CMK (cell line): ENCODE results near the gene ATP12A.
A peak's percentile ranks its signal among the peaks of the same experiment; 100 is the strongest.

Experiments
- DNase-seq: peaks from one replicate; pipeline ENCODE4 v3.0.0-alpha.2; 2010; ENCODE audit warnings: low read depth

Gene ATP12A

GRCh38 chr13:24663089-24663395 is 17.2 kb upstream of the ATP12A start:
- no peak for DNase-seq

DNA sequence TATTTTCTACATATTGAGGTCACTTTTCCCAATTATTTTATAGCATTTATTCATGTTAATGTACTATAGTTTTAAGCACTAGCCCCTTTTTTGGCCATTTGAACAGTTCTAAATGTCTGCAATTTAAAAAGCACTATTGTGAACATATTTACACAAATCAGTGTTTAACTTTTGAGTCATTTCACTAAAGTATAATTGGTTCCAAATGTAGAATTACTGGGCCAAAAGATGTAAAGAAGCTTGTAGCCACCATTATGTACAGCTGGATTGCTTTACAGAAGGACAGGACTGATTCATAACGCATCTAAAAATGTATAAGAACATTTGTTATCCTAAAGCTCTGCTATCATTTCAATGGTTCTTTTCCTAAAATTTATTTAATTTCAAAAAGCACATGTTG is 16.6 kb upstream of the ATP12A start:
- no peak for DNase-seq

GRCh38 chr13:24664726-24665409 is 15.3 kb upstream of the ATP12A start:
- no peak for DNase-seq

DNA sequence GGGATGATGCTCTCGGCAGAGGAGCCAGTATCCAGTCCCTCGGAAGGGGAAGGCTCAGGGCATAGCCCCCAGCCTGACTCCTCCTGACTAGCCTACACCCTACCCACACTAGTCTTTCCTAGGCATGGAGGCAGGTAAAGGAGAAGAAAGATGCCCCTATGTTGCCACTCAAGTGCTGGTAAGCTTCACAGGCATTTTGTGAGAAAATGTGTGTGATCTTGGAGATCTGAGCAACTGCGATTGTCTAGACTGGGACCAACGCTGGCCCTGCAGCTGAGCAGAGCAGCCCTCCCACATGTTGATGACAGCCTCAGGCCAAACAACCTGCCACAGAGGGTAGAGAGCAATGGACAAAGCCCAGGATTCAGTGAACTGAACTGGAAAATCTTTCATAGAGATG is 11.7 kb upstream of the ATP12A start:
- DNase-seq: no peak

GRCh38 chr13:24668955-24669582 is 11.1 kb upstream of the ATP12A start:
- DNase-seq: no peak

DNA sequence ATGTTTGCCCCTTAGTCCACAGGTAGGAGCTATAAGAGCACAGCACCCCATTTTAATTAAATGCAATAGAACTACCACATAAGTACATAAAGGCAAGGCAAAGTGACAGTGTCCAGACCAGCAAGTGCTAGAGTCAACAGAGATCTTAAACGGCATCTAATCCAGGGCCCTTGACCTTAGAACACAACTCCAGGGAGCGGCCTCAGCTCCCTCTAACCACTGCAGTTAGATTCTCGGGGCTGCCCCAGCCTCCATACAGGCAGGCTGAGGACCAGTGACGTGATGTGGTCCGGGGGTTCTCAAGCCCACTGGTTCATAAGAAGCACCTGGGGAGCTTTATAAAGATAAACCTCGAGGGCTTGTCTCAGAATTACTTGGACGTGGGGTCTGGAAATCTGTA is 10.0 kb upstream of the ATP12A start:
- no peak for DNase-seq

GRCh38 chr13:24670961-24671381 is 9.2 kb upstream of the ATP12A start:
- no peak for DNase-seq

DNA sequence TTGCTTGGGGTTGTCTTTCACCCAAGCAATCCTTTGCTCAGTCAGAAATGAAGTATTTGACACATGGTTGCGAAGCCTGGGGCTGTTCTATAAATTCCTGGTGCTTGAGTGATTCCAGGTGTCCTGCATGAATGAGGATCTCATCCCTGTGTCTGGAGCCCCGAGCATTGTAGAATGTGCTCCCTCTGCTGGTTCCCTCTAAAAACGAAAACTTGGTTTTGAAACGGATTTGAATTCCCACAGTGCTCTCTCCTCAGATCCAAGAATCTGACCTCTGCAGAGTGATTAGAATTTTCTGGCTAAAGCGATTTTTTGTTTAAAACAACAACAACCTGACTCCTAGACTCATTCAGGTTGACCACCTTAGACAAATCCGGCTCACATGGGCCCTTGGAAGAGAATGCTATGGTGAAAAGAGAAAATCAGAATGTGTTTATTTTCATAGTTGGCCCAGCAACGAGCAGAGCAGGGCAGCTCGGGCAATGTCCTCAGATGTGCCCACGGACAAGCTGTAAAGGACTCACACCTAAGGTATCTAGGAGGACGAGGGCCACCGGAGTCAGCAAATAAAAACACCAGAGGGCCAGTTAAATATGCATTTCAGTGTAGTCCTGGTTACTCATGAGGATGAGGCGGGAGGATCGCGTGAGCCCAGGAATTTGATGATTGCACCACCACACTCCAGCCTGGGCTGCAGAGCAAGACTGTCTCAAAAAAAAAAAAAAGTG is 8.7 kb upstream of the ATP12A start:
- no peak for DNase-seq

DNA sequence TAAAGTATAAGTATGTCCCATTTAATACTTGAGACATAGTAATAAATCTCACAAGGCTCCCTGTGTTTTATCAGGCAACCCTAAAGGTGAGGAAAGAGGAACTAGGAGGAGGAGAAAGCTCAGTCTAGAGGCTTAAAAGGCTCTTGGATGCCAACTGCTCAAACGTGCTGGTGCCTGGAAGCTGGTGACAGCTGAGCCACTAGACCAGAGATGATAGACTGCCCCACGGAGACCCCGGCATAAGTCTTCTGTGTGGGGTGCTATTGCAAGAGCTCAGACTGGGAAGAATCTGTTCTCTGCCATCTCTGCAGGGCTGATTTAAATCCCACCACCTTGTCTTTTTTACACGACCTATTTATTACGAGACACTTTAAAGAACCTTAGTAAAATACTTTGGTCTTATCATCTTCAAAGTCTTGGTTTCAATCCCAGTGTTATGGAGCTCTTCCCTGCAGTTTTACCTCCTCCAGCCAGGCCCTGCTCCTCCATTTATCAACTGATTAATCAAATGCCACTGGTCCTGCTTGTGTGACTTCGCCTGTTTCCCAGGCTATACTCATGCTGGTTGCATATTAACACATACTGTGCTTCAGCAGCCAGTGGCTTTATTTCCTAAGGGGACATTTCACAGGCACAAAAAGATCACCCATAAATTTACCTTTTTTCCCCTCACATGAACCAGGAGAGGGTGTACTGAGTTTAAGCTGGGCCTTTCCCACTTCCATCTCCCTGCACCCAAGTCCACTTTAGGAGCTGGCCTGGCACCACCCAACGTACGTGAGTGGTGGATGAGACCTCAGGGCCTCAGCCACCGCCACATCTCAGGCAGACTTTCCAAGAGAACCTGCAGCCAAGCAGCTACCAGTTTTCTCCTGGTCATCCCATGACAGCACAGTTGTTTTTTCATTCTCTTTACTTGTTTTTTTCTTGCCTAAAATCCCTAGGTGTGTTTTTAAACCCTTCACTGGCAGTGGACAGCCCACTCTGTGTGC is 7.8 kb upstream of the ATP12A start:
- no peak for DNase-seq

DNA sequence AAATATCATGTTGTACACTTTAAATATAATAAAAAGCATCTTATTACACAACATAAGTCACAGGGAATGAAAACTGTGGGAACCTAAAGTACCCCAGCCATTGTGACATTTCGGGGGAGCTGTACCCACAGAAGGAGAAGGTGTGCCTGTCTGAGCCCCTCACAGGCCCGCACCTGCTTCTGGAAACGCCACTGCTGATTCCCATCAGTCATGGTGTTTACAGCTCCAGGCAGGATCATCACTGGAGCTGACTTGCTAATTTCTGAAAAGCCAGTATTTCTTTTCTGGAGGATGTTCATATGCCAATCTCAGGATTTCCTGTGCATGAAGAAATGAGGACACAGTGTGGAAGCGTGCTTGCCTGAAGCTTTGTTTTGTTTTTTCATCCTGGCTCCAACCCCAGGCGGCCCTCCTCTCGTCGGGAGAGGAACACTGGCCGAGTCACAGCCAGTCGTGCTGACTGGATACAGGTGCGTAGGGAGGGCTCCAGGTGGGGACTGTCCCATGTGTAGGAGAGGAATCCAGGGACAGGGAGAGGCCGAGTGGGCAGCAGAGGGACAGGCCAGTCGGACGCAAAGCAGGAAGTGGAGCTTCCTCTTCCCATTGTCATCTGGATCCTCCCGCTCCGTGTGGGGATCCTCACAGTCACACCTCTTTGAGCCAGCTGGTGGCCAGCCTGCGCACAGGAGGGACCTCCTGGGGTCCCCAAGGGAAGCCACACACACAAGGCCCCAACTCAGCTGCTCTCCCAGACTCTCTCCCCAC is 4.2 kb upstream of the ATP12A start:
- DNase-seq: no peak

DNA sequence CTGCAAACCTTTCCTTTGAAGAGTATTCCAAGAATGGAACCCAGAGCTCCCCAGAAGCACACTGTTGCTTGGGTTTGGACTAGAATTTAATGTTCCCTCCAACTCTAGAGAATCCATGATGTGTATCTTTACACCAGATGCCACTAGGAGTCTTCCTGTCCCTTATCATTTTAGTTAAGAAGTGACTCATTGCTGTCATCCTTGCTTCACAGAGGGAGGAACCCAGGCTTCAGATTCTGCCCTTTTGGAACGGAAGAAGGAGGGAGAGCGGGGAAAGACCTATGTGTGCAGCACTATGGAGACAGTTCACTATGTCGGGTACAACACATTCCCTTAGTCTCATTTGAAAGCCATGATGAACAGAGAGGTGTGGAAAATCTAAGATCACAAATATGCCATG is 2.1 kb upstream of the ATP12A start:
- DNase-seq: no peak

DNA sequence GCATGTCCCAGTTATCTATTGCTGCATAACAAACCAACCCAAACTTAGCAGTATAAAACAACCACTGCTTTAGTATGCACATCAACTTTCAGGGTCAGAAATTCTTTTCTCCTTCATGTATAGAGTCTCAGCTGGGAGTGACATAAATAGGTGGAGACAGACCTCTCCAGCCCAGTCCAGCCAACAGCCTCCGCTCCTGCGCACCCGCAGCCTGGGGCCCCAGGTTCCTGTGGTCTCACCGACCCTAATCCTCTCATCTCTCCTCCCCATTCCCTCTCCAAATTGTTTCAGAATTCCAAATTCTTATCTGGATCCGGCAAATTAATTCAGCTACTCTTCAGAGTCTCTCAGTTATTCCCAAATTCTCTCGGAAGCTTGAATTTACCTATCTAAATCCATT is 522 bp upstream of the ATP12A start:
- DNase-seq: no peak

DNA sequence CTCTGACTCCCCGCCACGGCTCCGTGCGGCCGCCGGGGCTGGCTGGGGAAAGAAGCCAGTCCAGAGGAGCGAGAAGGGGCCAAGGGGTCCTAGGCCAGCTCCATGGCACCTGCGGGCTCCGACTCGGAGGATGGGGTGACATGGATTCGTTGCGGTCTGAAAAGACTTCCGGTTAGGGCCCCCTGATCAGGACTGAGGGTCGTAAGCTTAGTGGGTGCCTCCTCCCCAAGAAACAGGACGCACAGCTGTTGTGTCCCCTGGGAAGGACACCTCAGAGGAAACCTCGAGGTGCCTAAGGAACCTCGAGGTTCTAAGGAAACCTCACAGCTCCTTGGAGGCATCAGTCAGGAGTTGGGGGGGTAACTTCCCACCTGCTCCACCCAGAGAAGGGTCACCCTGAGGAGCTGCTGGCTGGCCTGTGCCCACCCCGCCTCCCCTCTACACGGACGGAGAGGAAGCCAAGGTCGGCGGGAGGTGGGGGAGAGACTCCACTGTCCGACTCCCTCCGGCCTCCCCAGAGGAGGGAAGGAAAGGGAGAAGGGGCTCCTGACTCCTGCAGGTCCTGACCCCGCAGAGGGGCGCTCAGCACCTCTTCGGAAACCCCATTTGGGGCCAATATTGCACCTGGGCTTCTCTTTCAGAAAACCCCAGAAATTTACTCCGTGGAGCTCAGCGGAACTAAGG is 855 bp downstream of the ATP12A start:
- DNase-seq: no peak

DNA sequence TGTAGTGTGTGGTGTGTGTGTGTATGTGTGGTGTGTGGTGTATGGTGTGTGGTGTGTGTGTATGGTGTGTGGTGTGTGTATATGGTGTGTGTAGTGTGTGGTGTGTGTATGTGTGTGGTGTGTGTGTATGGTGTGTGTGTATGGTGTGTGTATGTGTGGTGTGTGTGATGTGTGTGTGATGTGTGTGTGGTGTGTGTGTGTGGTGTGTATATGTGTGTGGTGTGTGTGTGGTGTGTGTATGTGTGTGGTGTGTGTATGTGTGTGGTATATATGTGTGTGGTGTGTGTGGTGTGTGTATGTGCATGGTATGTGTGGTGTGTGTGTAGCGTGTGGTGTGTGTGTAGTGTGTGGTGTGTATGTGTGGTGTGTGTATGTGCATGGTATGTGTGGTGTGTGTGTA is 1.7 kb downstream of the ATP12A start:
- DNase-seq: no peak

- DNase-seq: no peak
Observed at GRCh38 chr13:24682353-24682752, 2.1 kb downstream of the ATP12A start.

GRCh38 chr13:24683351-24683750 is 3.1 kb downstream of the ATP12A start:
- no peak for DNase-seq

DNA sequence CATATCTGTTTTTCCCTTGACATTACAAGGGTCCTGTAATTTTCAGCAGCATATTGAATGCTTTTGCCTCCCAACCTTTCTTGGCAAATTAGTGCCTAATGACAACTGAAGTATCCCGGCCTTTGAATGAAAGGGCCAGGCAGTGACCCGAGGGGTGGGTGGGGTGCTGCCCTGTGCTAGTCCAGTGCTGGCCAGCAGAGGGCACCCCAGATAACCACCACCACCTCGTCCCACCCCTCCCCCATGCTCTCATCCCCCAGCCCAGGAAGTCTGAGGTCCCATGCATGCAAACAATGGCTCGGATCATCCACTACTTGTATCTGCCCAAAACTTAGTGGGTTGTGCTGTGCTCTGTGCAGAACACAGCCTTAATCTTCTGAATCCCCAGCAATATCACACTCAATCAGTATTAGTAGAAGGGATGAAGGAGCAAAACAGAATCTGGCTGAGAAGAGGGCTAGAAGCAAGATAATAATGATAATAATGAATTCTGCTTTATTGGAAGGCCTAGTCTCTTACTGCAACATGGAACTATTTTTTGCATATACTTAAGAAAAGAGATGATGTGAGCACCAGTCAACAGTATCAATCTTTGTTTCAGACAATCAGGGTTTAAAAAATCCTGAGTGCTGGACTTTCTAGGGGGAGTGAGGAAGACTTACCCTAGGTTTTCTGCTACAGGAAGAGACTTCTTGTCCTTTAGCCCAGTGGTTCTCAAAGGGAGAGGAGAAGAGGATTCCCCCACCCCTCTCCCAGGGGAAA is 3.8 kb downstream of the ATP12A start:
- peak; percentile 14 for DNase-seq

GRCh38 chr13:24684600-24684998 is 4.4 kb downstream of the ATP12A start:
- no peak for DNase-seq

DNA sequence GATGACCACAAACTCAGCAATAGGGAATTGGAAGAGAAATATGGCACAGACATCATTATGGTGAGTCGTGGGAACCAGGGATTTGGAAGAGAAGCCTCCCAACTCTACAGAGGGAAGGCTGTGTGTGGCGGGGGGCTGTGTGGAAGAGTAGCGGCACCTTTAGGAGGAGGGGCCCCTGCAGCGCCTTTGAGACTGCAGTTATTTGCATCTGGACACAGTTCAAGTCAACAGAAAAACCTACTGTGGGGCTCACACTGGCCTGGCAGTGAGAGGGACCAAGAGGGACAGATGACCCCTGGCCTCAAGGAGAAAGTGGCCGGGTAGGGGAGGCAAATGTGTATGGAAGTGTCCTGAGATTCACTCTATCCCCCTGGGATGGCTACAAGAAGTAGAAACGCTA is 5.1 kb downstream of the ATP12A start:
- DNase-seq: no peak

DNA sequence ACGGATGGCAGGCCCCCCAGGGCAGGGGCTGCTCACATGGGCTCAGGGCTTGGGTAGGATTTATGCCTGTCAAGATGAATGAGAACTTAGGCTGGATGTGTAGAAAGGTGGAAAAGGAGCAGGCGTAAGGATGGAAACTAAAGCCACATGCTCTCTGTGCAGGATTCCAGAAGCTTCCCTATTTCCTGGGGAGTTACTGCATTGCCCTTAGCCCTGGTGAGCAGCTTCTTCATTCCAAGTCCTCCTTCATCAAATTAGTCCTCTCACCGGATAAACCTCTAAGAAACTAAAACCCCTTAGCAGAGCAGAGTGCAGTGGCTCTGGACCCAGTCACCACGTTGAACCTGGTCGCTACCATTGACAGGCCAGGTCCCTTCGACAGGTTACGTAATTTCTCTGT is 7.4 kb downstream of the ATP12A start:
- DNase-seq: no peak
